EH (cell line): ENCODE results near the gene GASK1A.
"Not testable (repeated sequence)": the region's sequence is repeated elsewhere in the genome, so short reads cannot be mapped to it uniquely, and the experiment has no call there.

Source experiments
- DNase-seq: peaks from one replicate; pipeline ENCODE4 v3.0.0-alpha.2; 2015; ENCODE audit warnings: low read depth

The GASK1A gene

DNA sequence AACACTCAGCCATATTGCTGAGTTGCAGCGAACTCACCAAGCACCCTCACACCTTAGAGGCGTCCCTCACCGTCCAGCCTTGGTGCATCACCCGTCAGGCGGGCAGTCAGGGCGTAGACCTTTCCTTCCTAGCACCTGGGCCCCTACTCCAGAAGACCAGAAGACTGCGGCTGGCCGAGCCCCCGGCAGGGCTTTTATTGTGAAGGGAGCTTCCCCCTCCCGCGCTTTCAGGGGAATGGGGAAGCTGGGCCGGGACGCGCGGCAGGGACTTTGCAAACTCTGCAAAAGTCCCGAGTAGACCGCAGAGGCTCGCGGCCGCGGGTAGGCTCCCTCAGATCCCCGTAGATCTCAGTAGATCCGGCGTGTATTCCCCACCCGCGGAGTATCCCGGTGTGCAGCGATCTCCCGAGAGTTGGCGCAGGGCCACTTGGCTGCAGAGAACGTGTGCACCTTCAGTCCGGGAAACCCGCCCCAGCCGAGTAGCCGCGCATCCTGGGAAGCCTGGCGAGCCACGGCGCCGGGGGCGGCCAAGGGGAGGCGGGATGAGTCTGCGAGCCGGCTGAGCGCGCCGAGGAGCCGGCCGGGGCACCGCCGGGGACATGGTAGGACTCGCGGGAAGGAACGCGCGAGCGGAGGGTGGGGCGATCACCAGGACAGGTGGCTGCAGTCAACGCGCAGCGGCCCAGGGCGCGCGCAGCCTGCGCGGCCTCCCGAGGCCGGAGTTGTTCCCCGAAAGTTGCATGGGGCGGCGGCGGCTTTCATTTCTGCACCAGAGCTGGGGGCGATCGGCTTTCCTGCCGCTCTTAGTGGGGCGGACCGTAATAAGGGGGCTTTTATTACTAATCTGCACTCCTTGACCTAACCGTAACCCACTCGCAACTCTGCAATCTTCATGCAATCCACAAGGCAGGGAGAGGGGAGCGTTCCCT lies at the start of gene GASK1A:
TSS of gene GASK1A (plus strand) at position 268 of the 929 bp plus-strand sequence. CDS start at position 600, 332 bp downstream.
- no peak for DNase-seq

DNA sequence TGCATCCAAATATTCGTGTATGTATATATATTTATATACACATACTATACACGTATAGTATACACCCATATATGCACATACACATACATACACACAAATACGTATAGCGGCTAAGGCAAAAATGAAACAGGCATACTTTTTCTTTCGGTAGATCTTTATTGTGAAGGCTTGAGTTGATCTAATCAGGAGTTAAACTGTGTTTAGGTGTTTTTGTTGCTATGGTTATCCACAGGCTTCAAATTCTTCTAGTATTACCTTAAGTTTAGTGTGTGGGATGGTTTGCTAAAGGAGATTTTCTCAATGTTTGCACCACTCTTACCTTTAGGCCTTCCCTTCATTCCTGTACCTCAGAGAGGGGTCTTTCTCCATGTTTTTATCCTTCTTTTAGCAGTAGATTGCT lies 45.0 kb upstream of the GASK1A start:
- no peak for DNase-seq

DNA sequence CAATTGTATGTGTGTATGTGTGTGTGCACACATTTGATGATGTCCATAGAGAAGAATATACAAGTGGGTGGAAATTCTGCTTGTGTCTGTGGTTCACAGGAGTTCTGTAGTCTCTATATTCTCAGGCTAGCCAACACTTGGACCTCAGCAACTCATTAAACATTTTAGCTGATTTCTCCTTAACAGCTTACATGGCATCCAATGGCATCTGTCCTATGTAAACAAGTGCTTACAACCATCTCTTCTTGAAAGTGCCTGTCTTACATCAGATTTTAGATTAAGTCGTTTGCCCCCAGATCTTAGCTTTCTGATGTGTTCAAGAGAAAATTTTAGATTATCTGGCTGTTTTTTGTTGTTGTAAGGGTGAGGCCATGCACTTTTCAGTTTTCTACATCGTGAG lies 44.2 kb upstream of the GASK1A start:
- DNase-seq, result peak; percentile 1

DNA sequence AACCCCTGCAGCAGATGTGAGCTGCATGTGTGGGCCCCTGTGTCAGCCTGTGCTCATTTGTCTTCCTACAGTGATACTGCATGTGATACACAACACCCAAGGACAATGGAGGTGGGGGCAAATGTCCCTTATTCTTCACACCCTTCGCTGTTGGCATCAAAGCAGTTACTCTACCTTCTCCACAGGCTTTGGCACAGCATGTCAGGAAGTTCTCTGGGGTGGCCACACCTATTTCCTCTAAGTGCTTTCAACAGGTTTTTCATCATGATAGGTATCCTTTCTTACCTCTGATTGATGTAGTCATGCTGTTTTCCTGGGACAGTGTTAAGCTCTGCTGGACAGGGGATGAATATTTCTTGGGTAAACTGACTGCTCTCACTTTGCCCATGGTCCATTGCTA lies 43.6 kb upstream of the GASK1A start:
- DNase-seq, result no peak

DNA sequence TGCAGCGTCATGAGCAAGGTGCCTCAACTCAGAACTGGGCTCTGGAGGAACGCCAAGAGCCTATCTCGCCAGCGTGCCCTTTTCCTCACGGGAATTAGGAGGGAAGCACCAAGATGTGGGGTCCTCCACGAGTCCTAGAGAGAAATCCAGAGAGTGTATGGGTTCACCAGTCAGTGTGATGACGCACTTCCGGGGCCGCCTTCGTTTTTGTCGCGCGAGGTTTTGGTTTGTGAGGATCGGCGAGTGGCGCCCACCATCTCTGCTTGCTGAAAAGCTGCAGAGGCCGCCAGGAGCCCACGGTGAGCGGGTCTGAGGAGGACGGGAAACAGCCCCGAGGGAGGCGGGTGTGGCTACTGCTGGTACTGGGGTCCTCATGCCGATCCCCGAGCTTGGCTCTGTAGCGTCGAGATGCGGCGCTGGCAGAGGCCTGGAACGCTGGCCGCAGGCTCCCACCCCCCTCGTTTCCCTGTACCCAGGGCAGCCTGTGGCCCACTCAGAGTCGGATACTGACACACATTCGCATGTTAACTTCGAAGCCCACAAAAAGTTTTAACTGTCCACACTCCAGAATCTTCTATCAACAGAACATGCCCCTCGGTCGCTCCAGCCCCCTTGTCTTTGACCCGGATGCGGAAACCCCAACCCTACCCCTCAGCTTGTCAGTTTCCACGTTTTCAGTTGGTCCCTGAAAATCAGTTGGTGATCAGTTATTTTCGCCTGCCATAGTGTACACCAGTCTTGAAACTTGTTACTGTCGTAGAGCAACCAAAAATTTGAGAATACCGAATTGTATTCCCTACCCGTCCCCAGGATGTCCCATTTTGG lies 42.7 kb upstream of the GASK1A start:
- DNase-seq, result no peak

DNA sequence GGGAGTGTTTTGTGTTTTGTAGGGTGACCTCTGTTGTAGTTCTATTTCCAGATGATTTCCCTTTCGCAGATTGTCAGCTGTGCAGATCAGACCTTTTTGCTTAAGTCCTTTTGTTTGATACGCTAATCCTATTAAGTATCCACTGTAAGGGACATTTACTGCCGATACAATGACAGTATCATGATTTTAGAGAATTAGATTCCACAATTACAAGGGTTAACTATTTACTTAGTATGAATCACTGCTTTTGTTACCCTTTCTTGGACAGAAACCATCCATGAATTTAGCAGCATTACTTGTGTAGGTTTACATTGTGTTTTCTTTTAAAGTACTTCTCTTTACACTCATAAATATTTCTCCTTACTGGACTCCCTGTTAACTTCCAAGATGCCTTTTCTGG lies 41.8 kb upstream of the GASK1A start:
- DNase-seq, result no peak

DNA sequence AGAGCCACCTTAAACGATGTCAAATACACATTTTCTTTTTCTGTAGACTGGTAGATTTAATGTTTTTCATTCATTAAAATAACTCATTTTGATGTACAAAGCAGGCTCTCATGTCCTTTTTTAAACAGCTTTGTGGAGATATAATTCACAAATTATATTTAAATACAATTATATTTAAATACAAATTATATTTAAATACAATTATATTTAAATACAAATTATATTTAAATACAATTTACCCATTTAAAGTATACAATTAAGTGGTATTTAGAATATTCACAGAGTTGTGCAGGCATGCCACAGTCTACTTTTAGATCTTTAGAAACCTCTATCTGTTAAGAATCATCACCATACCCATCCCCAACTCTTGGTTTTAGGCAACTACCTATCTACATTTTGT lies 36.4 kb upstream of the GASK1A start:
- no peak for DNase-seq

DNA sequence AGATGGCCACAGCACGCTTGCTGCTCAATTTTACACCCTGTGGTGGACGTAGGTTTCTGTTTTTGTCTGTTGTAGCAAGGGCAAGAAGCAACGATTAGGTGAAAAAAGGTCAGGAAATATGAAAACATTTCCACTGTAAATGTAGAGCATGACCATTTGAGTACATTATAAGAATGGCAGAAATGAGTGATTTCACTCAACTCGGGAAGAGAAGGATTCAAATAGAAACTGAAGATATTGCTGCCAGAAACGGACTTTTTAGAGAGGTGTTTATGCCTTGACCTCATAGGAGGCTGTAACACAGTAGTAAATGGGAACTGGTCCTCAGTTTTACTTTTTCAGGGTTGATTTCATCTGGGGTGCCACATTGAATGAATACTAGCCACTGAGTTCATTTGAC lies 33.1 kb upstream of the GASK1A start:
- DNase-seq, result no peak

DNA sequence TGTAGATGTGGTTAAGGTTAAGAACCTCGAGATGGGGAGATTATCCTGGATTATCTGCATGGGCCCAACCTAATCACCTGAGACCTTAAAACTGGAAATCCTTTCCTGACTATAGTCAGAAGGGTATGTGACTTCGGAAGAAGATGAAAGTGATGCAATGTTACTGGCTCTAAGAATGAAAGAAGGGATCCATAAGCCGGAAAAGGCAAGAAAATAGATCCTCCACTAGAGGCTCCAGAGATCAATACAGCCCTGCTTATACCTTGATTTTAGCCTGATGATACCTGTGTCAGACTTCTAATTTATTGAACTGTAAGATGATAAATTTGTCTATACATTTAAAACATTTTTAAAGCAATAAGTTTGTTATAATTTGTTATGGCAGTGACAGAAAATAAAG lies 21.5 kb upstream of the GASK1A start:
- DNase-seq, result no peak

DNA sequence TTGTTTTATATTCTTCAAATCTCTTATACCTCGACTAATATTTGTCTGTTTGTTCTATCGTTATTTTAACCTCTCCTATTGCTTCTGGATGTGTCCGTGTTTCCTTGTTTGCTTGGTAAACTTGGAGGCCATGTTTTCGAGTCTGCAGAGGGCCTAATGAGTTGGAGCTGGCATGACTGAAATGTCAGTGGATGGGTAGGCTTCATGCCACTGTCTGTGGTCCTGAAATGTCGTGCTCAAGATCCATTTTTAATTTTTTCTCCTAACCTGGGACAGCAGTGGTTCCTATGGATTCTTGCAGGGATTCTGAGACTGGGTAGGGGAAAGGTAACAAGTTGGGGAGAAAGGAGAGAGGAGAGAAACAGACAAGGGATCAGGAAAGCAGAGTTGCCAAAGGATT lies 18.8 kb upstream of the GASK1A start:
- DNase-seq, result peak; percentile 25

DNA sequence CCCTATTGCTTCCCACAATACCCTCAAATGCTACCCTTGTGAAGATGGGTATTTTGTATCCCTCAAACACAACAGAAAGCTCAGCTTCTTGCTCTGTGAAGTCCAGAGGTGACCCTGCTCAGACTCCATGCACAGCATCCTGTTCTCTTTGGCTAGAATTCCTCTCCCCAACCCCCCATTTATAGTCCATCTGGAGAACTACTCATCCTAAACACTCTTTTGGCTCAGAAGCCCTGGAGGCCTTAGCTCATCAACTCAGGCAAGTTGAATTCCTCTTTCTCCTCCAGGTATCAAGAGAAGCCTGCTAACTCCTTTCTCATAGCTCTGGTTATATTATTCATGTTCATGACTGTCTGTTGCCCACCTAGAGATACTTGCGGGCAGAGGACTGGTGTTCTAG lies 18.3 kb upstream of the GASK1A start:
- DNase-seq, result no peak

DNA sequence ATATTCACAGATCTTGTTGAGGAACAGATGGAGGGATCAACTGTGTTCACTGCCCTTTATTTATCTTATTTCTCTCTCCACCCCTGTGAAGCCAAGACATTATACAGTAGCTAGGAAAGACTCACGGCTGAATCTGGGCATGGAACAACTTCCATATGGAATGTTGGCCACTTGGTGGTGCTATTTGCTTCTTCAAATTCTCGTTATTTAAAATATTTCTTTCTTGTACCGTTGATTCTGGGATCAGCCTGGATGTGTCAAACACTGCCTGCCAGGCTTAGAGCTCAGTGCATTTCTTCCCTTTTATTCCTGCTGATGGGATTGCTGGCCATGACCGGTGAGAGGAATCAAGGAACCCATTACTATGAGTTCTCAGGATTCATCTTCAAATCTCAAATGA lies 17.5 kb upstream of the GASK1A start:
- DNase-seq, result peak; percentile 62

DNA sequence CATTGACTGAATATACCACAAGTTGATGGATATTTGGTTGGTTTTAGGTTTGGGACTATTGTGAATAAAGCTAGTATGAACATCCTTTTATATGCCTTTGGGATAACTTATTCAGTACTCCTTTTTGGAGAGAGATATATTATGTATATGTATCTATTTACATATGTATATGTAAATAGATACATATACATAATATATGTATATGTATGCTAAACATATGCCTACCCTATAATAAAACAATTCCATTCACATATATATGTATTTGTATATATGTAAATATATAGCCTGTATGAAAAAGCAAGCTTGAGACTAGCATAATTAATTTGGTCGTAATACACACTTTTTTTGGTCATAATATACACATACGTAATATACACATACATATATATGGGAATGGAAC lies 15.8 kb upstream of the GASK1A start:
- DNase-seq, result no peak

DNA sequence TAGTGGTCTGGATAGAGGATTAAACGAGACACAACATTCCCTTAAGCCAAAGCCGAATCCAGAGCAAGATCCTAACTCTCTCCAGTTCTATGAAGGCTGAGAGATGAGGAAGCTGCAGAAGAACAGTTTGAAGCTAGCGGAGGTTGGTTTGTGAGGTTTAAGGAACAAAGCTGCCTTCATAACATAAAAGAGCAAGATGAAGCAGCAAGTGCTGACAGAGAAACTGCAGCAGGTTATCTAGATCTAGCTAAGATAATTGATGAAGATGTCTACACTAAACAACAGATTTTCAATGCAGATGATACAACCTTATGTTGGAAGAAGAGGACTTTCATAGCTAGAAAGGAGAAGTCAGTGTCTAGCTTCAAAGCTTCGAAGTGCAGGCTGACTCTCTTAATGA lies 14.8 kb upstream of the GASK1A start:
- no peak for DNase-seq

DNA sequence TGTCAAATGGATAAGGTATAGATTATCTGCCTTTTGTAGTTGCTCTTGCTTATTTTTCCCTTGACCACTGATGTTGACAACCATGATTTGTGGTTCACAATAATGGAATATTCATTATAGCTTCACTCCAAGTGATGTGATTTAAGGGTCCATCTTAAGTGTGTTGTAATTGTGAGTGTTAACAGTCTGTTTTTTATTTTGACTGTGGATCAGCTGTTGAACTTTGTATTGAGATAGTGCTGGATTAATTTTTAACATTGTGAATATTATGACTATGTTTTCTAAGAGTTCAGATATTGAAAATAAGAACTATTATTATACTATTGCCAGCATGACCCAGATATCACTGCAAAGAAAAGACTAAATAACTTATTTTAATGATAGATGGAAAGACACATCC lies 8.6 kb upstream of the GASK1A start:
- DNase-seq, result no peak

DNA sequence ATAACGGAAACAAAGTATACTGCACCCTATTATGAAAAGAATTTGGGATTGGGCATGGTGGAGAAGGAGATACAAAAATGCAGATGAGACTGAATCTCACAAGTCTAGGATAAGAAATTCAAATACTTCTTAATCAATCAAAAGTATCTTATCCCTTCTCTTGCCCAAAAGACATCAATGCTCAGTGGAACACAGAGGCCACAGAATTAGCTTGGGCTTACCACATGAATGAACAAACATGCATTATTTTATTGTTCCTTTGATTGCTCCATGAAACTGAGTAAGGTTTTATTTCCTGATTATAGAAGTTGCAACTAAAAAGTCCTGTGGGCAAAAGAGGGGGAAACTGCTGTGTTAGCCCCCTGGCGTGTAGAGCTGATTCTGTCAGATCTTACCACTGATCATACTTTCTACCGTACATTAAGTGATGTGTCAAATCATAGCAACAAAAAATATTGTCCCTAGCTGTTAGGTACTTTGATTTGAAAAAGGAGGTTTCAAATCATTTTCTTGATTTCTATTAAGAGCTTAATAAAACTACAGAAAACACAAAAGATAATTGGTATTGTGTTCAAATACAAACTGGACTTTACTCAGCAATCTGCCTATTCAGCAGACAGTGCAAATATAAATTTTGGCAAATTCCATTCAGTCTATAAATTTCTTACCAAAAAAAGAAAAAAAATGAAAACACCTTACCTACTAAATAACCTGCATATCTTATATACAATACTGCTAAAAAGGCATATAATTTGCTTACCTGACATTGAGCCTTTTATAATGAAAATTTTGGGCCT lies 7.9 kb upstream of the GASK1A start:
- DNase-seq, result no peak

DNA sequence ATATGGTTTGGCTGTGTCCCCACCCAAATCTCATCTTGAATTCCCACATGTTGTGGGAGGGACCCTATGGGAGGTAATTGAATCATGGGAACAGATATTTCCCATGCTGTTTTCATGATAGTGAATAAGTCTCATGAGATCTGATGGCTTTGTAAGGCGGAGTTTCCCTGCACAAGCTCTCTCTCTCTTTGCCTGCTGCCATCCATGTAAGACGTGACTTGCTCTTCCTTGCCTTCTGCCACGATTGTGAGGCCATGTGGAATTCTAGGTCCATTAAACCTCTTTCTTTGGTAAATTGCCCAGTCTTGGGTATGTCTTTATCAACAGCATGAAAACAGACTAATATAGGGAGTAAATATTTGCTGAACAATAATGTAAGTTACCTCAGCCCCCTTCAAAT lies 4.2 kb upstream of the GASK1A start:
- not testable (repeated sequence) for DNase-seq

DNA sequence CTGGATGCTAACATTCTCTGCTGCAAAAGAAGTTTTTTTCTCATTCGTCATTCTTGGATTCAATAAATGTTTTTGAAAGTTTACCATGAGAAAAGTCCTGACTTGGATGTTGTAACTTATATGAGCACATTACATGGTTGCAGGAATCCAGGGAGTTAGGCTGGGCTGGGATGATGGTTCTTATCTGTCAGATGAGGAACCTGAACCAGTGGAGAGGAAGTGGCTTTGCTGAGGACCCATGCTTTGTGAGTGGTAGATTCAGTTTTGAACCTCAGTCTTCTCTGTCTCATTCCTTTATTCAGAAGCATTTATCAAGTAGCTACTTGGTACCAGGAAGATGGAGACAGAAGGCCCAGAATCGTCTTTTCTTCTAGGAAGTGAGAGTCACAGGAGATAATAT lies 3.7 kb upstream of the GASK1A start:
- DNase-seq, result no peak

DNA sequence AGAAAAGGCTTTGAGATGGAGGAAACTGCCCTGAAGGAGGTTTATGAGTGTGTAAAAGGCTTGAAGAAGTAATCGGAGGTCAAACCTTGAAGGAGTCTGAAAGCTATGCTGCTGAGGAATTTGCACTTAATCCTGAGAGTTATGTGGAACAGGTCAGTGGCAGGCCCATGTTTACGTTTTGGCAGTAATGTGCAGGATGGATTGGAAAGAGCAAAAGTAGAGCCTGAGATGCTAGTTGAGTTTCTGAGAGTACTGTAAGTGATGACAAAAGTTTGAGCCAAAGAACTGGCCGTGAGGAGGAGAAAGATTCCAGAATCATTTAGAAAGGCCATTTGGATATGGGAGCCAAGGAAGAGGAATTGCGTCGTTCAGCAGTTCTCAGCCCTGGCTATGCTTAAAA lies 3.2 kb upstream of the GASK1A start:
- DNase-seq, result no peak

DNA sequence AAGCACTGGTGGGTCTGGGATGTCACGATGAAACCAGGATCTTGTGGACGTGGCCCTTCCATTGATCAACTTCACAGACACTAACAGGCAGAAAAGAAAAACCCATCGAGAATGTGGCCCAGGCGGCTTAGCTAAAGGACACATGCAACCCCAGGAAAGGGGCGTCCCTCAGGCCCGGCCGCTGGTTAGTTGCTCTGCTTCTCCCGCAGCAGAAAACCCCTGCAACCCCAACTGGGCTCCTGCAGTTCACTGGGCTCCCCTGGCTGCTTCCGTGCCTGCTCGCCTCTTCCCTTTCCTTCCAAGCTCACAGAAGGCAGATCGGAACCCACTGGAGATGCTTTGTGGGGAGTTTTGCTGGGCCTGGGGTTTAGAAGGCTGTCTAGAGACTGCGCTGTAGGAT lies 1.1 kb downstream of the GASK1A start:
- DNase-seq, result no peak

DNA sequence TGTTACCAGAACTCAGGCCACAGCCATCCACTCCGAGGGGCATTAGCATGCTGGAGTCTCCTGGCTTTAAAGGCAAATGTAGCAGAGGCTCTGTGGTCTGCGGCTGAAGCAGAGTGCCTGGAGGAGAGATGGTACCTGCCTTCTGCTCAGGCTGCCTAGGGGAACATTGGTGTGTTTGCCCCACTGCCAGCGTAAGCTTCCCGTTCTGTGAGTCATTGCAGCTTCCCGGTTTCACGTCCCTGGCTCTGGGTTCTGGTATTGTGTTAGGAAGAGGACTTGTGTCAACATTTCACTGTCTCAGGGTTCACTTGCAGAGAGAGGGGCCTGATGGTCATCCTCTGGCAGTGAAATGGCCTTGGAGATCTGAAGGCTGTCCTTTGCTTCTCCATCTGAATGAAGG lies 1.8 kb downstream of the GASK1A start:
- DNase-seq, result no peak

DNA sequence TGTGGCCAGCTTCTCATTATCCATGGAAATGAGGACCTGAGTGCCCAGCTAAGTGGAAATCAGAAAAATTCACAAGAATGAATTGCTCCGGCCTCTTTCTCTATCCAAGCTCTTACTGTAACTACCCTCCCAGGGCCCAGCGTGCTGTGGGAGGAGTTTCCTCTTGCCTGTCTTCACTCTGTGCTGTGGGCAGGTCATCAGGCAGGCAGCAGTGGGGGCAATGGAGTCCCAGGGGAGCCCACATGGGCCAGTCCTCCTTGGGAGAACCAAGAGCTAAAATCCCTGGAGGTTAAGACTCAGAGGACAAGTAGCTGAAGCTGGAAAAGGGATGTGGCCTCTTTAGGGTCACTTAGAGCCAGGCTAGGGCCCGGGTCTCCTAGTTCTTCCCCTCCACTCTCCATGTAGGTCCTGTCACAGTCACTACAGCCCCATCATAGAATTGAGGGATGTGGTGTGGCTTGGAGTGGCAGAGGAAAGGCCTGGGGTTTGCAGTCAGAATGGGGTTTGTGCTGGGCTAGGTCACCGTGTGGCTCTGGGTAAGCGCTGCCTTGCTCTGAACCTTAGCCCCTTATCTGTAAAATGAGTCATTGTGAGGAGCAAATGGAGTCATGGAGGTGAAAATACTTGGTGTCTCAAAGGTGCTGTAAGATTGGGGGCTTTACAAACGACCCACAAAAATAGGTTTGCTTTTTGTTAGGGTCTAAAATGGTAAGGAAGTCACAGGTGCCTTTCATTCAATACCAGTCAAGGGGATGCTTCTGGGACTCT lies 3.7 kb downstream of the GASK1A start:
- DNase-seq, result no peak
